A549 (cell line): ENCODE measurements around the gene SREK1IP1.

Experiments used
- FOSL2 ChIP-seq, 2 experiments: fragments of 450-650 bp in 1 of 2; fragments of >200 bp in 1 of 2; sonication (Bioruptor Twin) in 1 of 2; formaldehyde crosslinking; IDR thresholded peaks; 2 replicates each; pipeline versions ENCODE4 v1.5.0 to v1.6.1; 2016 to 2020; ENCODE audit warnings: mild to moderate bottlenecking in 1 of 2, moderate library complexity in 1 of 2
- POLR2A ChIP-seq: IDR thresholded peaks from 2 replicates; pipeline ENCODE4 v1.6.1; 2012; ENCODE audit warnings: mild to moderate bottlenecking, low read length

- TF ChIP-seq FOSL2 (IDR thresholded peaks at IDR 0.05): no peak
- no peak for TF ChIP-seq FOSL2 (CRISPR knock-in tag; IDR thresholded peaks at IDR 0.05)
- no peak for TF ChIP-seq POLR2A
Measured at GRCh38 chr5:64759960-64760660, 8.4 kb downstream of the SREK1IP1 start.
